Measurements from ENCODE around the gene C4orf50. TPM values are rescaled to one million over a fixed set of nuclear protein-coding genes. Genes with fewer than 3 reads are reported as not detected.

C4orf50 gene
- total and polyA plus RNA-seq, 2 of the 8 experiments (the other 6 are each of a cell fraction or from before 2014, with no cell fraction given): 0.08 to 0.22 TPM

DNA sequence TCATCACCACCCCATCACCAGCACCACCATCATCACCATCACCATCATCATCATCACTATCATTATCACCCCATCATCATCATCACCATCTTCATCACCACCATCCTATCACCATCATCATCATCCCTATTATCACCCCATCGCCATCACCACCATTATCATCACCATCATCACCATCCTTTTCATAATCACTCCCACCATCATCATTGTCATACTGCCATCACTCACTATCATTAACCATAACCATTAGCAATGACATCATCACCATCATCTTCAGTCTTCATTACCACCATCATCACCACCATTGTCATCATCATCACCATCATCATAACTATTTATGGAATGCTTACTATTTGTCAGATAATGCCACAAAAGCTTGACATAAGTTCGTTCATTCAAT, 161.0 kb downstream of the C4orf50 start (continued):
- TF ChIP-seq, protein P1, sequence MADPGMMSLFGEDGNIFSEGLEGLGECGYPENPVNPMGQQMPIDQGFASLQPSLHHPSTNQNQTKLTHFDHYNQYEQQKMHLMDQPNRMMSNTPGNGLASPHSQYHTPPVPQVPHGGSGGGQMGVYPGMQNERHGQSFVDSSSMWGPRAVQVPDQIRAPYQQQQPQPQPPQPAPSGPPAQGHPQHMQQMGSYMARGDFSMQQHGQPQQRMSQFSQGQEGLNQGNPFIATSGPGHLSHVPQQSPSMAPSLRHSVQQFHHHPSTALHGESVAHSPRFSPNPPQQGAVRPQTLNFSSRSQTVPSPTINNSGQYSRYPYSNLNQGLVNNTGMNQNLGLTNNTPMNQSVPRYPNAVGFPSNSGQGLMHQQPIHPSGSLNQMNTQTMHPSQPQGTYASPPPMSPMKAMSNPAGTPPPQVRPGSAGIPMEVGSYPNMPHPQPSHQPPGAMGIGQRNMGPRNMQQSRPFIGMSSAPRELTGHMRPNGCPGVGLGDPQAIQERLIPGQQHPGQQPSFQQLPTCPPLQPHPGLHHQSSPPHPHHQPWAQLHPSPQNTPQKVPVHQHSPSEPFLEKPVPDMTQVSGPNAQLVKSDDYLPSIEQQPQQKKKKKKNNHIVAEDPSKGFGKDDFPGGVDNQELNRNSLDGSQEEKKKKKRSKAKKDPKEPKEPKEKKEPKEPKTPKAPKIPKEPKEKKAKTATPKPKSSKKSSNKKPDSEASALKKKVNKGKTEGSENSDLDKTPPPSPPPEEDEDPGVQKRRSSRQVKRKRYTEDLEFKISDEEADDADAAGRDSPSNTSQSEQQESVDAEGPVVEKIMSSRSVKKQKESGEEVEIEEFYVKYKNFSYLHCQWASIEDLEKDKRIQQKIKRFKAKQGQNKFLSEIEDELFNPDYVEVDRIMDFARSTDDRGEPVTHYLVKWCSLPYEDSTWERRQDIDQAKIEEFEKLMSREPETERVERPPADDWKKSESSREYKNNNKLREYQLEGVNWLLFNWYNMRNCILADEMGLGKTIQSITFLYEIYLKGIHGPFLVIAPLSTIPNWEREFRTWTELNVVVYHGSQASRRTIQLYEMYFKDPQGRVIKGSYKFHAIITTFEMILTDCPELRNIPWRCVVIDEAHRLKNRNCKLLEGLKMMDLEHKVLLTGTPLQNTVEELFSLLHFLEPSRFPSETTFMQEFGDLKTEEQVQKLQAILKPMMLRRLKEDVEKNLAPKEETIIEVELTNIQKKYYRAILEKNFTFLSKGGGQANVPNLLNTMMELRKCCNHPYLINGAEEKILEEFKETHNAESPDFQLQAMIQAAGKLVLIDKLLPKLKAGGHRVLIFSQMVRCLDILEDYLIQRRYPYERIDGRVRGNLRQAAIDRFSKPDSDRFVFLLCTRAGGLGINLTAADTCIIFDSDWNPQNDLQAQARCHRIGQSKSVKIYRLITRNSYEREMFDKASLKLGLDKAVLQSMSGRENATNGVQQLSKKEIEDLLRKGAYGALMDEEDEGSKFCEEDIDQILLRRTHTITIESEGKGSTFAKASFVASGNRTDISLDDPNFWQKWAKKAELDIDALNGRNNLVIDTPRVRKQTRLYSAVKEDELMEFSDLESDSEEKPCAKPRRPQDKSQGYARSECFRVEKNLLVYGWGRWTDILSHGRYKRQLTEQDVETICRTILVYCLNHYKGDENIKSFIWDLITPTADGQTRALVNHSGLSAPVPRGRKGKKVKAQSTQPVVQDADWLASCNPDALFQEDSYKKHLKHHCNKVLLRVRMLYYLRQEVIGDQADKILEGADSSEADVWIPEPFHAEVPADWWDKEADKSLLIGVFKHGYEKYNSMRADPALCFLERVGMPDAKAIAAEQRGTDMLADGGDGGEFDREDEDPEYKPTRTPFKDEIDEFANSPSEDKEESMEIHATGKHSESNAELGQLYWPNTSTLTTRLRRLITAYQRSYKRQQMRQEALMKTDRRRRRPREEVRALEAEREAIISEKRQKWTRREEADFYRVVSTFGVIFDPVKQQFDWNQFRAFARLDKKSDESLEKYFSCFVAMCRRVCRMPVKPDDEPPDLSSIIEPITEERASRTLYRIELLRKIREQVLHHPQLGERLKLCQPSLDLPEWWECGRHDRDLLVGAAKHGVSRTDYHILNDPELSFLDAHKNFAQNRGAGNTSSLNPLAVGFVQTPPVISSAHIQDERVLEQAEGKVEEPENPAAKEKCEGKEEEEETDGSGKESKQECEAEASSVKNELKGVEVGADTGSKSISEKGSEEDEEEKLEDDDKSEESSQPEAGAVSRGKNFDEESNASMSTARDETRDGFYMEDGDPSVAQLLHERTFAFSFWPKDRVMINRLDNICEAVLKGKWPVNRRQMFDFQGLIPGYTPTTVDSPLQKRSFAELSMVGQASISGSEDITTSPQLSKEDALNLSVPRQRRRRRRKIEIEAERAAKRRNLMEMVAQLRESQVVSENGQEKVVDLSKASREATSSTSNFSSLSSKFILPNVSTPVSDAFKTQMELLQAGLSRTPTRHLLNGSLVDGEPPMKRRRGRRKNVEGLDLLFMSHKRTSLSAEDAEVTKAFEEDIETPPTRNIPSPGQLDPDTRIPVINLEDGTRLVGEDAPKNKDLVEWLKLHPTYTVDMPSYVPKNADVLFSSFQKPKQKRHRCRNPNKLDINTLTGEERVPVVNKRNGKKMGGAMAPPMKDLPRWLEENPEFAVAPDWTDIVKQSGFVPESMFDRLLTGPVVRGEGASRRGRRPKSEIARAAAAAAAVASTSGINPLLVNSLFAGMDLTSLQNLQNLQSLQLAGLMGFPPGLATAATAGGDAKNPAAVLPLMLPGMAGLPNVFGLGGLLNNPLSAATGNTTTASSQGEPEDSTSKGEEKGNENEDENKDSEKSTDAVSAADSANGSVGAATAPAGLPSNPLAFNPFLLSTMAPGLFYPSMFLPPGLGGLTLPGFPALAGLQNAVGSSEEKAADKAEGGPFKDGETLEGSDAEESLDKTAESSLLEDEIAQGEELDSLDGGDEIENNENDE (IDR thresholded peaks at IDR 0.05; ENCODE audit: insufficient replicate concordance, low read length): no peak
- TF ChIP-seq SP2 (IDR thresholded peaks at IDR 0.05; ENCODE audit: low read length): no peak
- TF ChIP-seq BRCA1 (IDR thresholded peaks at IDR 0.05; ENCODE audit: low read depth, low read length): no peak
- no peak for TF ChIP-seq SIX5 (IDR thresholded peaks at IDR 0.05; ENCODE audit: low read depth, low read length)

Measured in H1 (cell line).